Myocyte (in vitro differentiated cells): ENCODE data around the gene SRSF11. TPM values are rescaled to one million over a fixed set of nuclear protein-coding genes. Genes with fewer than 3 reads are reported as not detected.
A peak's percentile ranks its signal among the peaks of the same experiment; 100 is the strongest.
"Not testable (repeated sequence)": the region's sequence is repeated elsewhere in the genome, so short reads cannot be mapped to it uniquely, and the experiment has no call there.

Experiments
- DNase-seq: peaks from one replicate; pipeline ENCODE4 v3.0.0-alpha.2; 2012; ENCODE audit warnings: low read depth
- polyA plus RNA-seq: library from polyadenylated mRNA; unstranded; fragments of >200 nt; gene quantifications from one replicate; pipeline ENCODE4 v1.2.1, GENCODE V29; 2012; ENCODE audit warnings: missing spikeins
- total RNA-seq: library from RNA; depleted of rRNA; stranded (reverse); fragments of >200 nt; gene quantifications from 2 replicates; pipeline ENCODE4 v1.2.3, GENCODE V29; 2014

Gene SRSF11, protein sequence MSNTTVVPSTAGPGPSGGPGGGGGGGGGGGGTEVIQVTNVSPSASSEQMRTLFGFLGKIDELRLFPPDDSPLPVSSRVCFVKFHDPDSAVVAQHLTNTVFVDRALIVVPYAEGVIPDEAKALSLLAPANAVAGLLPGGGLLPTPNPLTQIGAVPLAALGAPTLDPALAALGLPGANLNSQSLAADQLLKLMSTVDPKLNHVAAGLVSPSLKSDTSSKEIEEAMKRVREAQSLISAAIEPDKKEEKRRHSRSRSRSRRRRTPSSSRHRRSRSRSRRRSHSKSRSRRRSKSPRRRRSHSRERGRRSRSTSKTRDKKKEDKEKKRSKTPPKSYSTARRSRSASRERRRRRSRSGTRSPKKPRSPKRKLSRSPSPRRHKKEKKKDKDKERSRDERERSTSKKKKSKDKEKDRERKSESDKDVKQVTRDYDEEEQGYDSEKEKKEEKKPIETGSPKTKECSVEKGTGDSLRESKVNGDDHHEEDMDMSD
- 98.7 and 102 TPM in 2 replicates for total RNA-seq
- 80.3 TPM for polyA plus RNA-seq

GRCh38 chr1:70221238-70222121, at the start of gene SRSF11:
TSS of gene SRSF11 (plus strand) at chr1:70221380. CDS start at chr1:70221637, 257 bp downstream.
- peak; percentile 96 for DNase-seq

GRCh38 chr1:70171512-70171911, 49.7 kb upstream of the SRSF11 start:
- no peak for DNase-seq

GRCh38 chr1:70185181-70185580, 36.0 kb upstream of the SRSF11 start:
- DNase-seq: not testable (repeated sequence)

DNA sequence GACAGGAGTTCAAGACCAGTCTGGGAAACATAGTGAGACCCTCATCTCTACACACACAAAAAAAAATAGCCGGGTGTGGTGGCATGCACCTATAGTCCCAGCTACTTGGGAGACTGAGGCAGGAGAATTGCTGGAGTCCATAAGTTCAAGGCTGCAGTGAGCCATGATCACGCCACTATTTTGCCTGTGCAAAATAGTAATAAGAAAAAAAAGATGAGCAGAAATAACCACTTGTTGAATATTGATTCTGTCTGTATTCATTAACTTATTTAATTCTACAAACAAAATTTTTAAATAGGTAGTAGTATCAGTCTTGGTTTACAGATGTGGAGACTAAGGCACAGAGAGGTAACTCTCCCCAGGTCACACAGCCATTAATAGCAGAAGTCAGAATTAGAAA, 32.7 kb upstream of the SRSF11 start:
- DNase-seq: no peak

DNA sequence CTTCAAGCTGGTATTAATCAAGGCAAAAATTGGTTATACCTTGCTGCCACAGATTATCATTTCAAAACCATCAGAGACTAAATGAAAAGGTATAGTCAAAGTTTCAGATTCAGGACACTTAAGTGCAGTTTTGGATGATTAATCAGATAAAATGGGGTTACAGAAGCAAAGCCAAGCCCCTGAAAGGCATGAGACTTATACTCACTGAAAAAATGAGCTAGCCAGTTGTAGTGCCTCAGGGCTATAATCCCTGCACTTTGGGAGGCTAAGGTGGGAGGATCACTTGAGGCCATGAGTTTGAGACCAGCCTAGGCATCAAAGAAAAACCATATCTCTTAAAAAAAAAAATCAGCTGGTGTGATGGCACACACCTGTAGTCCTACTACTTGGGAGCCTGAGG, 31.0 kb upstream of the SRSF11 start:
- no peak for DNase-seq

DNA sequence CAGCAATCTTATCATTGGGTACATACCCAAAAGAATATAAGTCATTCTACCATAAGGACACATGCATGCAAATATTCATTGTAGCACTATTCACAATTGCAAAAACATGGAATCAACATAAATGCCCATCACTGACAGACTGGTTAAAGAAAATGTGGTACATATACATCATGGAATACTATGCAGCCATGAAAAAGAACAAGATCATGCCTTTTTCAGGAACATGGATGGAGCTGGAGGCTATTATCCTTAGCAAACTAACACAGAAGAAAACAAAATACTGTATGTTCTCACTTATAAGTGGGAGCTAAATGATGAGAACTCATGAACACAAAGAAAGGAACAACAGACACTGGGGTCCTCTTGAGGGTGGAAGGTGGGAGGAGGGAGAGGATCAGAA, 28.7 kb upstream of the SRSF11 start:
- DNase-seq: not testable (repeated sequence)

GRCh38 chr1:70194601-70195000, 26.6 kb upstream of the SRSF11 start:
- no peak for DNase-seq

DNA sequence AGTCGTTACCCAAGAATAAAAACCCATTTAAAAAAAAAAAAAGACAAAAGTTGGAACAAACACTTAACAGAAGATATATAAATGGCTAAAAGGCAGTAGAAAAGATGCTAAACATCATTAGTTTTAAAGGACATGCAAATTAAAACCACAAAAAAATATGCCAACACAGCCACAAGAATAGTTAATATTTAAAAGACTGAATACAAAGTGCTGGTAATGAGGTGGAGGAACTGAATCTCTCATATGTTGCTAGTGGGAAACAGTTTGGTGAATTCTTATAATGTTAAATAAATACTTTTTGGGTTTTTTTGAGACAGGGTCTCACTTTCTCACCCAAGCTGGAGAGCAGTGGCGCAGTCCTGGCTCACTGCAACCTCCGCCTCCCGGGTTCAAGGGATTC, 25.8 kb upstream of the SRSF11 start:
- no peak for DNase-seq

DNA sequence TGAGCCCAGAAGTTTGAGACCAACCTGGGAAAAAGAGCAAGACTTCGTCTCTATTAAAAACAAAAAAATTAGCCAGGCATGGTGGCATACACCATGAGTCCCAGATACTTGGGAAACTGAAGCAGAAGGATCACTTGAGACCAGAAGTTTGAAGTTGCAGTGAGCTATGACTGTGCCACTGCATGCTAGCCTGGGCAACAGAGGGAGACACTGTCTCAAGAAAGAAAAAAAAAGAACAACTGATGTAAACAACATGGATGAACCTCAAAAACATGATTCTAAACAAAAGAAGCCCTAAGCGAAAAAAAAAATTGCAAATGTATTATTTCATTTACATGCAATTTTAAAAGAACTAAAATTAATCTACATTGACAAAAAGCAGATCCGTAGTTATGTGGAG, 24.8 kb upstream of the SRSF11 start:
- no peak for DNase-seq

GRCh38 chr1:70200065-70200464, 21.1 kb upstream of the SRSF11 start:
- no peak for DNase-seq

DNA sequence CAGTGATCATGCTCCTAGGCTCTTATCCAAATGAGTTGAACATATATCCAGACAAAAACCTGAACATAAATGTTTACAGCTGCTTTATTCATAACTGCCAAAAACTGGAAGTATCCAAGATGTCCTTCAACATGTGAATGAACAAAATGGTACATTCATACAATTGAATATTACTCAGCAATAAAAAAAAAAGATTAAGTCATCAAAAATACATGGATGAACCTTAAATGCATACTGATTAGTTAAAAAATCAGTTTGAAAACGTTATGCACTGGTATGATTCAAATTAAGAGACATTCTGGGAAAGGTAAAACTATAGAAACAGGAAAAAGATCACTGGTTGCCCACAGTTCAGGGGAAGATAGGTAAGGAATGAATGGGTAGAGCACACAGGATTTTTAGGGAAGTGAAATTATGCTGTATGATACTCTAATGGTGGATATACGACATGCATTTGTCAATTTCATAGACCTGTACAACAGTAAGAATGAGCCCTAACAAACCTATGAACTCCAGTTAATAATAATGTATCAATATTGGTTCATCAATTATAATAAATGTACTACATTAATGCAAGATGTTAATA, 18.9 kb upstream of the SRSF11 start:
- DNase-seq: no peak

DNA sequence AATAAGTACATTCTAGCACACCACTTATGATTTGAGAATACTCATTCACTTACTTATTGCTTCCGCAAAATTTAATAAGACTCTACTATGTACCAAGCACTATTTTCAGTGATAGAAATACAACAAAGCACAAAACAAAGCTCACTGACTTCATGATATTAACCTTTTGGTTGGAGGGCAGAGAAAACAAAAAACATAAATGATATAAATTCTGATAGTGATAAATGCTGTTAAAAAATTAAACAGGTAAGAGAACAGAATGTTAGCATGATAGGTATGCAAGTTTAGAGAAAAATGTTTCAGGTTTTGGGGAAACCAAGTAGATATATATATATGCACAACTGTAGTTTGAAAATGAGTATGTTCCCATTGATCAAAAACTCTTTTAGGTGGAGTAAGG, 17.0 kb upstream of the SRSF11 start:
- no peak for DNase-seq

DNA sequence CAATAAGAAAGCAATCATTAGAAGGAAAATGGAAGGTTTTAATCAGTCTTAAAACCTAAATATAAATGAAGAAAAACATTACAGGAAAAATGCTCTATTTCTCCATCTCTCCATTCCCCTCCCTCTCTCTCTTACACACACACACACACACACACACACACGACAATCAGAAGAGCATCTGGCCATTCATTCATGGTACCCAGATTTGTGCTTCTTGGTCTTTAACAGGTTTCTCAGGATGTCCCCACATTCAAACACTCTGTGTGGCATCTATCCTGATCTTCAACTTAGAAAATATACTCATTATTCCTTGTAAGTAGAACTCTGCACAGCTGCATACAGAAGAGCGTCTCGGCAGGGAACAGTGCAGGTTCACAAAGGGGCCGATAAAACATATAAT, 16.6 kb upstream of the SRSF11 start:
- DNase-seq: peak; percentile 9

- DNase-seq: no peak
Measured at GRCh38 chr1:70205071-70205433, 16.1 kb upstream of the SRSF11 start.

DNA sequence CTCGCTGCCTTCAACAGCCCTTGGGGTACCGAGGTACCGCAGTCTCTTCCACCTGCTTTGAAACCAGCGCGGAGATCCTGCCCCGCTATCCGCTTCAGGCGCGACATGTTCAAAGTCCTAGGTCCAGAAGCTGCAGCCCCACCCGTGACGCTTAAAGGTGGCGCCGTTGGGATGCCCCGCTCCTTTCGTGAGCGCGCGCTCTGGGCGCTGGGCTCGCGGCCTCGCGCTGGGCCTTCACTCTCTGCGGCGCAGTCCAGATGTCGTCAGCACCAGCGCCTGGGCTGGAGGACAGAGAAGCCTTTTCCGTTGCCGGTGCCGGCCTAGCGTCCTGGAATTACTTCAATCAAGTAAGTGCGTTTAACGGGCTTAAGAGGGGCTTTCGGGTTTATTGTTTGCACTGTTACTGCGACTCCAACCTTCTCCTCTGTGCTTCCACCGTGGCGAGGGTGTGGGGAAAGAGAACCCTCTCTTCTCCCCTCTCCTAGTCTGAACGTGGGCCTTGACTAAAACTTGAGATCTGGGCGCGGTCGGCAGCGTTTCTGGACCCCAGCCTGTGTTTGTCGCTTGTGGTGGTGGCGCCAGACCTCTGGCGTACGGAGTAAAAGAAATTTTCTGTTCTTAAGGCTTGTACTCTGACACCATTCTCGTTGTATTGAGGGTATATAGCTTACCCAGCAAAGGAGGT, 15.6 kb upstream of the SRSF11 start, which contains the start of gene LRRC40:
Gene LRRC40 (minus strand): TSS at position 146 of the 685 bp plus-strand sequence. CDS start 39 bp downstream, at position 107.
- DNase-seq: peak; percentile 97

DNA sequence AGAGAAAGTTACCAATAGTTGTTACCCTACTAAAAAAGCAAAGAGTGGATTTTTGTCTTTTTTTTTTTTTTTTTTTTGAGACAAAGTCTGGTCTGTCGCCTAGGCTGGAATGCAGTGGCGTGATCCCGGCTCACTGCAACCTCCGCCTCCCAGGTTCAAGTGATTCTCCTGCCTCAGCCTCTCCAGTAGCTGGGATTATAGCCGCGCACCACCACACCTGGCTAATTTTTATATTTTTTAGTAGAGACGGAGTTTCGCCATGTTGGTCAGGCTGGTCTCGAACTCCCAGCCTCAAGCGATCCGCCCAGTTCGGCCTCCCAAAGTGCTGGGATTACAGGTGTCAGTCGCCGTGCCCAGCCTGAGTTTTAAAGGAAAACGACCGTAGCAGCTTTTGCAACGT, 14.3 kb upstream of the SRSF11 start:
- DNase-seq: not testable (repeated sequence)

- DNase-seq: no peak
Measured at GRCh38 chr1:70207492-70207891, 13.7 kb upstream of the SRSF11 start.

GRCh38 chr1:70208292-70208691, 12.9 kb upstream of the SRSF11 start:
- DNase-seq: no peak

DNA sequence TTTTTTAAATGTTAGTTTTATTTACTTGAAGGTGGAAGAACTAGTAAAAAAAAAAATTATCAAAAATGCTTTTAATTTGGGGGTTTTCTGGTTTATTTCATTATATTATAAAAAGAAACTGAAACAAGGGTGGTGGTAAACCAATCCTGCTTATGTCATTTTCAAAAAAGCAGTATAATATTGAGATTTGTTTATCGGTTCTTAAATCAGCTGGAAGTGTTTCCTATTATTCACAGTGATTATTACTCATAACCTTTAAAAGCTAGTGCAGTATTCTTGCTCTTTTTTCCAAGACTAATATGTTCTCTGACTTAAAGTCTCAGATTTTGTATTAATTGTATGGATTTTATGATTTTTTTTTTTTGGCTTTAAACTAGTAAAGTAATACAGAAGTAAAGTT, 10.4 kb upstream of the SRSF11 start:
- DNase-seq: no peak

DNA sequence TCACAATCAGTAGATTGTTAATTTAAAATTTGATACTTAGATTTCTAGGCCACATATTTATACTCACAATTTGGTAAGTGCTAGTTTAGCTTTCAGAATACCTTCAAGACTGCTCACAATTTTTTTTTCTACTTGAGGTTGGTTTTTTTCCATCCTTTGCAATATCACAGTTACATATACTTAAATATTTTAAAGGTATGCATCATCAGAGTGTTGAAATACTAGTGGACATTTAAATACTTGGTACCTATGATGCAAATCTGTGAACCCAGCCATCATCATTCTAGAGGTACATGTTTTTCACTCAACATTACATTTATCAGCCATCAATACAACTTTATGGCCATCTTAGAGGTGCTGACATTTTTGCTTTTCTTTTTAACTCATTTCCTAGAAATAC, 9.6 kb upstream of the SRSF11 start:
- DNase-seq: no peak

DNA sequence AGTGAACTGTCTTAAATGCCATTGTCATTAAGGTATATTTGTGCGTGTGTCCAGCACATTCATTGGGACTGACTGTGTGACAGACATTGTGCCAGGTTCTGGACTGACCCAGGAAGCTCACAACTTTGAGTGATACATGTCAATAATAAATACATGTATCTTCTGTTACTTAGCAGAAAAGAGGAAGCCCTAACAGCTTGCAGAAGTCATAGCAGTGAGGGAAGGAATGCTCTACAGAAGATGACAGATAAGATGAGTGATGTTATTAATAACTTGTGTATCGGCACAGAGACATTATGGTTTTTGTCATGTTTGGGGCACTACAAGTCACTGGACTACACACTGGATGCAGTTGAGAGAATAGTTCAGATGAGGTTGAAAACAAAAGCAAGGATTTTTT, 1.2 kb upstream of the SRSF11 start:
- DNase-seq: no peak
